WTC11 (cell line): ENCODE results near the gene IPPK.

Experiments
- AFF4 ChIP-seq: sonication (generic); formaldehyde crosslinking; IDR thresholded peaks from 2 replicates; pipeline ENCODE4 v1.8.1; 2023; ENCODE audit warnings: mild to moderate bottlenecking, missing genetic modification reagents, borderline replicate concordance
- ATF1 ChIP-seq: sonication (generic); formaldehyde crosslinking; IDR thresholded peaks from 2 replicates; pipeline ENCODE4 v1.8.1; 2023; ENCODE audit warnings: mild to moderate bottlenecking, moderate library complexity, missing genetic modification reagents
- CBFB ChIP-seq: sonication (generic); formaldehyde crosslinking; IDR thresholded peaks from 2 replicates; pipeline ENCODE4 v1.8.1; 2022; ENCODE audit warnings: mild to moderate bottlenecking, low read depth, missing genetic modification reagents
- CTCF ChIP-seq: fragments of 200-600 bp; IDR thresholded peaks from 2 replicates; pipeline ENCODE4 v1.8.0; 2022; ENCODE audit warnings: antibody characterized with exemption
- MYBL2 ChIP-seq: sonication (generic); formaldehyde crosslinking; IDR thresholded peaks from 2 replicates; pipeline ENCODE4 v1.8.1; 2023; ENCODE audit warnings: mild to moderate bottlenecking, moderate library complexity, missing genetic modification reagents
- SMAD3 ChIP-seq: sonication (generic); formaldehyde crosslinking; IDR thresholded peaks from 2 replicates; pipeline ENCODE4 v1.8.0; 2022; ENCODE audit warnings: missing genetic modification reagents, mild to moderate bottlenecking, borderline replicate concordance

- TF ChIP-seq MYBL2 (no peak), CTCF (no peak), SMAD3 (CRISPR knock-in tag) (no peak), AFF4 (CRISPR knock-in tag) (no peak), ATF1 (no peak), CBFB (CRISPR knock-in tag) (no peak)
These were observed 93.8 kb downstream of the IPPK start for GRCh38 chr9:92576175-92576574.
